ENCODE results near the gene INPP5A. TPM values are rescaled to one million over a fixed set of nuclear protein-coding genes. Genes with fewer than 3 reads are reported as not detected.

Gene INPP5A
- total and polyA plus RNA-seq, 2 of the 13 experiments (the other 11 are each of a cell fraction or from before 2014, with no cell fraction given), result 17.5 to 37.9 TPM

DNA sequence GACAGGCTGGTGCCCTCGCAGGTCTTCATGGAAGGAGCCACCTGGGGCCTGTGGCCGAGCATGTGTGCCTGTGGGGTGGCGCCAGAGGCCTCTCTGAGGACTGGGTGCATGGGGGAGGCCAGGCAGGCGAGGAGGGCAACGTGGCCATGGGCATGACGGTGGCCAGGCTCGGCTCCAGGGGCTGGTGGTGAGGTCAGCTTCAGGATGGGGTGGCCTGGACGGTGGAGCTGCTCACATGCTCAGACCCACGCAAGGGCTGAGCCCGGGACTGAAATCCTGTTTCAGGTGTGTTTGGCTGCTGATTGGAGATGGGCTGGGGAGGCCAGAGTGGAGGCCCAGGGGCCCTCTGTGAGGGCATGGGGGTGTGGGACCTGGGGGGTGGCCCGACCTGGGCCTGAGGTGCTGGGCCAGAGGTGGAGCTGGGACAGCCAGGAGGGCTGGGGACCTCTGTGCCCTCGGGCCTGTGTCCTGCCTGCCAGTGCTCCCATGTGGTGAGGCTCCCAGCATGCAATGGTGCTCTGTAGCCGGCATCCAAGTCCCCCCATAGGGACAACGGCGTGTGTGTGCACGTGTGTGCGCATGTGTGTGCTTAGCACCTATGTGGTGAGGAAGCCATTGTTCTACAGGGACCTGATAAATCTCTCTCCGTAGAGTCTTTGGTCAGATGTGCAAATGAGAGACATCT is 71.1 kb downstream of the INPP5A start:
- Histone ChIP-seq H3K79me2 (ENCODE audit: insufficient read depth, low read length) (peaks cover 5% of the 10 kb centered on the region), H4K20me1 (ENCODE audit: insufficient read depth, low read length) (no peaks in the 10 kb centered on the region; the same call in 1 of the 2 replicates), H3K4me3 (replicated peaks in 1 of 3; ENCODE audit: insufficient read depth in 1 of 3, low read depth in 2 of 3, low read length in 3 of 3) (no peak overlapping the region), H3K9ac (ENCODE audit: insufficient read depth, low read depth, low read length) (no peak overlapping the region), H3K4me2 (ENCODE audit: low read depth, low read length) (no peak overlapping the region), H3K9me3 (ENCODE audit: low read length) (peaks cover 9% of the 10 kb centered on the region; the same call in 1 of the 2 replicates), H3K4me1 (ENCODE audit: insufficient read depth, low read length) (0 out of 2 replicates have a peak, but pooled peaks cover 6% of the 10 kb centered on the region), H3K27ac (ENCODE audit: extremely low read length, insufficient read depth, low read length) (no peak overlapping the region), H2AFZ (ENCODE audit: low read length) (no peak overlapping the region), H3K36me3 (replicated peaks in 1 of 2; ENCODE audit: control insufficient read depth in 1 of 2, insufficient read depth in 2 of 2, low read length in 2 of 2) (no peaks in the 10 kb centered on the region), H3K27me3 (ENCODE audit: control insufficient read depth in 1 of 2, insufficient read depth in 2 of 2, low read length in 2 of 2) (no peaks in the 10 kb centered on the region)
- BruUV-seq (replicated peaks), result no TSS peak
- 86% methylated on average over 11 of the region's 18 CpGs for WGBS (ENCODE audit: low lambda C conversion rate)
- no peak for FAIRE-seq
- peak; percentile 15; the same call in 1 of the 3 replicates for ATAC-seq
- DNase-seq (ENCODE audit: low spot score), result no peak
- CTCF ChIA-PET (ENCODE audit: low intra/inter-chr PET ratio, low total read pairs), result no interaction called here
- no peak for TF ChIP-seq WIZ (CRISPR knock-in tag; IDR thresholded peaks at IDR 0.05)
- TF ChIP-seq ZZZ3 (CRISPR knock-in tag; IDR thresholded peaks at IDR 0.05; ENCODE audit: borderline replicate concordance), result no peak
- no peak for TF ChIP-seq ZNF564 (CRISPR knock-in tag; IDR thresholded peaks at IDR 0.05)
- no peak for TF ChIP-seq ARID5B (CRISPR knock-in tag; IDR thresholded peaks at IDR 0.05)
- no peak for TF ChIP-seq RFX5 (IDR thresholded peaks at IDR 0.05; ENCODE audit: low read depth, low read length)
- TF ChIP-seq ISX (CRISPR knock-in tag; conservative IDR thresholded peaks at IDR 0.05), result no peak
- TF ChIP-seq ZNF777 (CRISPR knock-in tag; IDR thresholded peaks at IDR 0.05), result no peak
- no peak for TF ChIP-seq SP2 (CRISPR knock-in tag; IDR thresholded peaks at IDR 0.05)
- no peak for TF ChIP-seq ZNF432 (CRISPR knock-in tag; IDR thresholded peaks at IDR 0.05; ENCODE audit: borderline replicate concordance)
- no peak for TF ChIP-seq PAXIP1 (CRISPR knock-in tag; conservative IDR thresholded peaks at IDR 0.05)
- TF ChIP-seq ZMAT3 (CRISPR knock-in tag; conservative IDR thresholded peaks at IDR 0.05), result no peak
- no peak for TF ChIP-seq ZNF414 (CRISPR knock-in tag; IDR thresholded peaks at IDR 0.05)
- no peak for TF ChIP-seq CBFB (CRISPR knock-in tag; IDR thresholded peaks at IDR 0.05)
- TF ChIP-seq CBX1 (IDR thresholded peaks at IDR 0.05; ENCODE audit: low read depth), result no peak
- TF ChIP-seq SMC3 (IDR thresholded peaks at IDR 0.05; ENCODE audit: low read length), result no peak
- TF ChIP-seq ZNF234 (CRISPR knock-in tag; conservative IDR thresholded peaks at IDR 0.05), result no peak
- no peak for TF ChIP-seq RELA (CRISPR knock-in tag; IDR thresholded peaks at IDR 0.05)
- no peak for TF ChIP-seq TBX3 (IDR thresholded peaks at IDR 0.05; ENCODE audit: borderline replicate concordance)
- TF ChIP-seq MXD4 (CRISPR knock-in tag; IDR thresholded peaks at IDR 0.05), result no peak
- in situ Hi-C loops (cut with HindIII; ENCODE audit: extremely low pct_ligation_motif_present, low pct_unique_long_range_greater_than_20kb), result no loop called here
- POLR2A ChIA-PET, result no interaction called here
- intact Hi-C loops (cut with micrococcal nuclease; ENCODE audit: unreplicated experiment), result no loop called here

Data from HepG2 (cell line).